GM23338 (cell line): Measurements from ENCODE around the gene NUDT4. TPM values are rescaled to one million over a fixed set of nuclear protein-coding genes. Genes with fewer than 3 reads are reported as not detected.

Experiments used
- ATAC-seq: fragments of 200-7000 bp; cut with Tn5 transposase; 3 replicates; pipeline ENCODE4 v1.9.1; 2020
- DNase-seq: peaks from one replicate; pipeline ENCODE4 v3.0.0-alpha.2; 2015; ENCODE audit warnings: low spot score
- H2AFZ ChIP-seq: fragments of 200-600 bp; sonication (generic); 2 replicates; pipeline ENCODE4 v1.8.0; 2016; ENCODE audit warnings: antibody characterized with exemption, mild to moderate bottlenecking, moderate library complexity
- H3F3A ChIP-seq: fragments of 200-600 bp; sonication (generic); replicated peaks from 2 replicates; pipeline ENCODE4 v1.8.0; 2017; ENCODE audit warnings: antibody characterized with exemption, mixed run types, low read depth
- H3K27ac ChIP-seq: fragments of 200-600 bp; sonication (generic); 2 replicates; pipeline ENCODE4 v1.6.1; 2016; ENCODE audit warnings: low read depth
- H3K27me3 ChIP-seq: fragments of 200-600 bp; sonication (generic); 2 replicates; pipeline ENCODE4 v1.8.0; 2016; ENCODE audit warnings: mild to moderate bottlenecking, mixed run types, moderate library complexity; ENCODE audit not compliant: insufficient read depth
- H3K36me3 ChIP-seq: fragments of 200-600 bp; sonication (generic); 2 replicates; pipeline ENCODE4 v1.8.0; 2016; ENCODE audit warnings: mild to moderate bottlenecking; ENCODE audit not compliant: insufficient read depth
- H3K4me1 ChIP-seq: fragments of 200-600 bp; sonication (generic); 2 replicates; pipeline ENCODE4 v1.8.0; 2016; ENCODE audit warnings: mild to moderate bottlenecking, moderate library complexity; ENCODE audit not compliant: insufficient read depth
- H3K4me2 ChIP-seq: fragments of 200-600 bp; sonication (generic); 2 replicates; pipeline ENCODE4 v1.7.1; 2017; ENCODE audit warnings: mixed run types
- H3K4me3 ChIP-seq: fragments of 200-600 bp; sonication (generic); 2 replicates; pipeline ENCODE4 v1.6.1; 2016; ENCODE audit warnings: mixed run types
- H3K79me2 ChIP-seq: fragments of 200-600 bp; sonication (generic); replicated peaks from 2 replicates; pipeline ENCODE4 v1.8.0; 2017; ENCODE audit warnings: mild to moderate bottlenecking; ENCODE audit not compliant: insufficient read depth
- H3K9me2 ChIP-seq: fragments of 200-600 bp; sonication (generic); 2 replicates; pipeline ENCODE4 v1.8.0; 2017; ENCODE audit not compliant: insufficient read depth
- H4K20me1 ChIP-seq: fragments of 200-600 bp; sonication (generic); replicated peaks from 2 replicates; pipeline ENCODE4 v1.8.0; 2017; ENCODE audit warnings: mild to moderate bottlenecking; ENCODE audit not compliant: insufficient read depth
- H3K27ac Mint-ChIP-seq: 2 replicates; pipeline ENCODE4 v1.8.0; 2020; ENCODE audit warnings: inconsistent platforms, mild to moderate bottlenecking, moderate library complexity, mixed read lengths
- H3K27me3 Mint-ChIP-seq: 3 replicates; pipeline ENCODE4 v1.8.0; 2022; ENCODE audit warnings: low read depth, mild to moderate bottlenecking, moderate library complexity, mixed read lengths, inconsistent platforms; ENCODE audit not compliant: insufficient read depth, poor library complexity
- H3K36me3 Mint-ChIP-seq: 3 replicates; pipeline ENCODE4 v1.8.0; 2021; ENCODE audit warnings: low read depth, mild to moderate bottlenecking, inconsistent platforms, moderate library complexity, mixed read lengths
- H3K4me1 Mint-ChIP-seq: 3 replicates; pipeline ENCODE4 v1.8.0; 2020; ENCODE audit warnings: mild to moderate bottlenecking, inconsistent platforms, mixed read lengths
- H3K4me3 Mint-ChIP-seq: 3 replicates; pipeline ENCODE4 v1.8.0; 2021; ENCODE audit warnings: moderate library complexity, mild to moderate bottlenecking, inconsistent platforms, mixed read lengths
- H3K9me3 Mint-ChIP-seq: 3 replicates; pipeline ENCODE4 v1.8.0; 2020; ENCODE audit warnings: moderate library complexity, mild to moderate bottlenecking, inconsistent platforms, mixed read lengths
- EZH2 ChIP-seq: fragments of 200-600 bp; sonication (generic); IDR thresholded peaks from one replicate; pipeline ENCODE4 v1.8.0; 2017; ENCODE audit warnings: antibody characterized with exemption, mild to moderate bottlenecking, low read depth; ENCODE audit not compliant: unreplicated experiment
- JUNB ChIP-seq: IDR thresholded peaks from one replicate; pipeline ENCODE4 v1.6.1; 2016; ENCODE audit warnings: antibody characterized with exemption; ENCODE audit not compliant: unreplicated experiment
- POLR2AphosphoS5 ChIP-seq: IDR thresholded peaks from 2 replicates; pipeline ENCODE4 v1.6.1; 2016; ENCODE audit warnings: antibody characterized with exemption, low read depth
- STAT1 ChIP-seq: IDR thresholded peaks from one replicate; pipeline ENCODE4 v1.6.1; 2016; ENCODE audit warnings: antibody characterized with exemption; ENCODE audit not compliant: unreplicated experiment
- ZNF114 ChIP-seq: fragments of 250-450 bp; sonication (Bioruptor Pico); IDR thresholded peaks from 2 replicates; pipeline ENCODE4 v1.5.0; 2020; ENCODE audit warnings: mild to moderate bottlenecking, moderate library complexity
- ZNF331 ChIP-seq: fragments of 250-450 bp; sonication (Bioruptor Pico); IDR thresholded peaks from 2 replicates; pipeline ENCODE4 v1.5.0; 2020; ENCODE audit warnings: low read depth, mild to moderate bottlenecking, moderate library complexity
- ZNF462 ChIP-seq: fragments of 250-450 bp; sonication (Bioruptor Pico); IDR thresholded peaks from 2 replicates; pipeline ENCODE4 v1.5.0; 2020; ENCODE audit warnings: mild to moderate bottlenecking, moderate library complexity
- polyA plus RNA-seq: library from polyadenylated mRNA; unstranded; fragments of >200 nt; fragmentation: Nextera tagmentation; extraction: Ambion mirVana; gene quantifications from 2 replicates; pipeline ENCODE4 v1.2.1, GENCODE V29; 2016
- total RNA-seq: library from RNA; depleted of rRNA; stranded (reverse); fragments of >200 nt; shearing (Covaris generic); gene quantifications from 2 replicates; pipeline ENCODE4 v1.2.3, GENCODE V29; 2014
- TF ChIP-seq, protein P1 (sequence below): IDR thresholded peaks from one replicate; pipeline ENCODE4 v1.6.1; 2018; ENCODE audit warnings: antibody characterized with exemption; ENCODE audit not compliant: unreplicated experiment

Gene NUDT4
- total and polyA plus RNA-seq, 2 experiments from 2014 or later, result 32.3 to 67.2 TPM

DNA sequence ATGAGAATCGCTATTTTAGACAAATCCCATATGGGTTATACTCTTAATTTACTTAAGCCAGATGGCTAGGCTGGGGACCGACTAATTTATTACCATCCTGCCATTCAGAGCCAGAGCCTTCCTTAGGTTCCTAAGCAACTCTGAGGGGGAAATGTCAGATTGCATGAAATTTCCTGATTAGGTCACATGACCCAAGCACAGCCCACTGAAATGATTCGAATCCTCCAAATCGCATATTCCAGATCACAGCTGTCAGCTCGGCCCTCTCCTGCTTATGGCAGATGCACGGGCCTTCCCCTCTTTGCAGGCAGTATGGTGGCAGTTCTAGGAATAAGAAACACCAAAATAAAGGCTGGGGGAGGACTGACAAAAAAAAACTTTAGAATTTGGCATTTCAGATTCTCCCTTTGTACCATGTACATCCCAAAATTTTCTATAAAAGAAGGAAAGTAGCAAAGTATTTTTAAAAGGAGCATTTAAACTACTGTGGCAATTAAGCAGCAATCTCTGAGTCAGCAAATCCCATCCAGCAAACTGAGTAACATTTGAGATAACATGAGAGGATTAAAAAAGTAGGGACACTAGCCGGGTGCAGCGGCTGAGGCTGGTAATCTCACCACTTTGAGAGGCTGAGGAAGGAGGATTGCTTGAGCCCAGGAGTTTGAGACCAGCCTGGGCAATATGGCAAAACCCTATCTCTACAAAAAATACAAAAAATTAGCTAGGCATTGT lies 30.5 kb upstream of the NUDT4 start:
- H3K9me3 Mint-ChIP-seq, result no peaks in the 10 kb centered on the region
- no peak overlapping the region for H3K27ac ChIP-seq
- no peaks in the 10 kb centered on the region for H3K79me2 ChIP-seq
- no peaks in the 10 kb centered on the region for H3K36me3 Mint-ChIP-seq
- no peaks in the 10 kb centered on the region for H3K4me1 Mint-ChIP-seq
- peaks cover 3% of the 10 kb centered on the region for H3K27me3 Mint-ChIP-seq
- H3K4me3 Mint-ChIP-seq, result no peak overlapping the region
- no peak overlapping the region for H3K27ac Mint-ChIP-seq
- H3F3A ChIP-seq, result no peaks in the 10 kb centered on the region
- H3K4me2 ChIP-seq, result no peak overlapping the region
- no peaks in the 10 kb centered on the region for H3K27me3 ChIP-seq
- no peaks in the 10 kb centered on the region for H3K36me3 ChIP-seq
- ATAC-seq (no peak), DNase-seq (no peak)
- TF ChIP-seq EZH2 (no peak), POLR2AphosphoS5 (no peak), ZNF114 (no peak), ZNF331 (CRISPR knock-in tag) (no peak), JUNB (no peak)
- TF ChIP-seq, protein P1, sequence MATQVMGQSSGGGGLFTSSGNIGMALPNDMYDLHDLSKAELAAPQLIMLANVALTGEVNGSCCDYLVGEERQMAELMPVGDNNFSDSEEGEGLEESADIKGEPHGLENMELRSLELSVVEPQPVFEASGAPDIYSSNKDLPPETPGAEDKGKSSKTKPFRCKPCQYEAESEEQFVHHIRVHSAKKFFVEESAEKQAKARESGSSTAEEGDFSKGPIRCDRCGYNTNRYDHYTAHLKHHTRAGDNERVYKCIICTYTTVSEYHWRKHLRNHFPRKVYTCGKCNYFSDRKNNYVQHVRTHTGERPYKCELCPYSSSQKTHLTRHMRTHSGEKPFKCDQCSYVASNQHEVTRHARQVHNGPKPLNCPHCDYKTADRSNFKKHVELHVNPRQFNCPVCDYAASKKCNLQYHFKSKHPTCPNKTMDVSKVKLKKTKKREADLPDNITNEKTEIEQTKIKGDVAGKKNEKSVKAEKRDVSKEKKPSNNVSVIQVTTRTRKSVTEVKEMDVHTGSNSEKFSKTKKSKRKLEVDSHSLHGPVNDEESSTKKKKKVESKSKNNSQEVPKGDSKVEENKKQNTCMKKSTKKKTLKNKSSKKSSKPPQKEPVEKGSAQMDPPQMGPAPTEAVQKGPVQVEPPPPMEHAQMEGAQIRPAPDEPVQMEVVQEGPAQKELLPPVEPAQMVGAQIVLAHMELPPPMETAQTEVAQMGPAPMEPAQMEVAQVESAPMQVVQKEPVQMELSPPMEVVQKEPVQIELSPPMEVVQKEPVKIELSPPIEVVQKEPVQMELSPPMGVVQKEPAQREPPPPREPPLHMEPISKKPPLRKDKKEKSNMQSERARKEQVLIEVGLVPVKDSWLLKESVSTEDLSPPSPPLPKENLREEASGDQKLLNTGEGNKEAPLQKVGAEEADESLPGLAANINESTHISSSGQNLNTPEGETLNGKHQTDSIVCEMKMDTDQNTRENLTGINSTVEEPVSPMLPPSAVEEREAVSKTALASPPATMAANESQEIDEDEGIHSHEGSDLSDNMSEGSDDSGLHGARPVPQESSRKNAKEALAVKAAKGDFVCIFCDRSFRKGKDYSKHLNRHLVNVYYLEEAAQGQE, result no peak
- H3K4me3 ChIP-seq, result no peak overlapping the region
- H4K20me1 ChIP-seq, result no peaks in the 10 kb centered on the region
- no peak overlapping the region for H2AFZ ChIP-seq
- 0 out of 2 replicates have a peak, but pooled peaks cover 2% of the 10 kb centered on the region for H3K9me2 ChIP-seq
- H3K4me1 ChIP-seq, result no peaks in the 10 kb centered on the region

- no peaks in the 10 kb centered on the region for H3F3A ChIP-seq
- H3K9me2 ChIP-seq, result 0 out of 2 replicates have a peak, but pooled peaks cover 3% of the 10 kb centered on the region
- DNase-seq (no peak), ATAC-seq (no peak)
- Mint-ChIP-seq H3K9me3 (no peaks in the 10 kb centered on the region), H3K4me3 (no peak overlapping the region), H3K27me3 (peaks cover 5% of the 10 kb centered on the region), H3K4me1 (no peaks in the 10 kb centered on the region), H3K27ac (no peak overlapping the region), H3K36me3 (no peaks in the 10 kb centered on the region; the same call in 2 of the 3 replicates)
- no peak overlapping the region for H3K4me3 ChIP-seq
- no peaks in the 10 kb centered on the region for H3K4me1 ChIP-seq
- no peaks in the 10 kb centered on the region for H3K79me2 ChIP-seq
- H2AFZ ChIP-seq, result no peak overlapping the region
- no peaks in the 10 kb centered on the region for H4K20me1 ChIP-seq
- no peaks in the 10 kb centered on the region for H3K27me3 ChIP-seq
- H3K36me3 ChIP-seq, result no peaks in the 10 kb centered on the region
- no peak overlapping the region for H3K27ac ChIP-seq
- no peak overlapping the region for H3K4me2 ChIP-seq
- TF ChIP-seq JUNB, result no peak
- no peak for TF ChIP-seq EZH2
- TF ChIP-seq STAT1, result no peak
- TF ChIP-seq ZNF462 (CRISPR knock-in tag), result no peak
These were observed 28.9 kb upstream of the NUDT4 start for GRCh38 chr12:93348575-93349435.
